WTC11 (cell line): ENCODE measurements around the gene PPP2R1B. TPM values are rescaled to one million over a fixed set of nuclear protein-coding genes. Genes with fewer than 3 reads are reported as not detected.

Source experiments
- ATAC-seq: fragments of 200-7000 bp; cut with Tn5 transposase; 2 replicates; pipeline ENCODE4 v1.10.0; 2021; ENCODE audit warnings: mild to moderate bottlenecking, moderate library complexity
- CTCF ChIA-PET: fragments of 300-600 bp; sonication (Branson Sonifier 250); formaldehyde crosslinking; loops from one replicate; lab custom pipeline; 2021; ENCODE audit warnings: antibody characterized with exemption; lab: Charles Lee
- POLR2A ChIA-PET: fragments of 350-600 bp; sonication (Branson Sonifier 250); formaldehyde crosslinking; loops from one replicate; lab custom pipeline; 2021; ENCODE audit warnings: antibody characterized with exemption; lab: Charles Lee
- DNase-seq: peaks from one replicate; pipeline ENCODE4 v3.0.0; 2021; ENCODE audit warnings: low spot score
- H3K27ac Mint-ChIP-seq: 2 replicates; pipeline ENCODE4 v1.8.0; 2021; ENCODE audit warnings: mixed read lengths
- H3K27me3 Mint-ChIP-seq: 2 replicates; pipeline ENCODE4 v1.8.0; 2021; ENCODE audit warnings: low read depth, mild to moderate bottlenecking, moderate library complexity, mixed read lengths
- H3K36me3 Mint-ChIP-seq: 2 replicates; pipeline ENCODE4 v1.8.0; 2021; ENCODE audit warnings: mixed read lengths
- H3K4me1 Mint-ChIP-seq: 2 replicates; pipeline ENCODE4 v1.8.0; 2022; ENCODE audit warnings: mixed read lengths
- H3K4me3 Mint-ChIP-seq: 2 replicates; pipeline ENCODE4 v1.8.0; 2021; ENCODE audit warnings: mild to moderate bottlenecking, moderate library complexity, mixed read lengths
- H3K9me3 Mint-ChIP-seq: 2 replicates; pipeline ENCODE4 v1.8.0; 2021; ENCODE audit warnings: mixed read lengths
- AFF4 ChIP-seq: sonication (generic); formaldehyde crosslinking; IDR thresholded peaks from 2 replicates; pipeline ENCODE4 v1.8.1; 2023; ENCODE audit warnings: mild to moderate bottlenecking, missing genetic modification reagents, borderline replicate concordance
- ESRRA ChIP-seq: sonication (generic); formaldehyde crosslinking; IDR thresholded peaks from 2 replicates; pipeline ENCODE4 v1.8.1; 2022; ENCODE audit warnings: mild to moderate bottlenecking, missing genetic modification reagents, borderline replicate concordance
- HMGA2 ChIP-seq: fragments of 250-450 bp; sonication (Bioruptor Pico); IDR thresholded peaks from 2 replicates; pipeline ENCODE4 v1.4.0; 2021; ENCODE audit warnings: mild to moderate bottlenecking, moderate library complexity
- IRF1 ChIP-seq: sonication (generic); formaldehyde crosslinking; IDR thresholded peaks from 2 replicates; pipeline ENCODE4 v1.8.0; 2023; ENCODE audit warnings: missing genetic modification reagents
- MXD4 ChIP-seq: fragments of 250-450 bp; sonication (Bioruptor Pico); IDR thresholded peaks from 2 replicates; pipeline ENCODE4 v1.8.0; 2021; ENCODE audit warnings: mild to moderate bottlenecking, moderate library complexity, borderline replicate concordance
- MYBL2 ChIP-seq: sonication (generic); formaldehyde crosslinking; IDR thresholded peaks from 2 replicates; pipeline ENCODE4 v1.8.1; 2023; ENCODE audit warnings: mild to moderate bottlenecking, moderate library complexity, missing genetic modification reagents
- NFE2L1 ChIP-seq: sonication (generic); formaldehyde crosslinking; IDR thresholded peaks from 2 replicates; pipeline ENCODE4 v1.8.1; 2023; ENCODE audit warnings: missing genetic modification reagents
- PRRX2 ChIP-seq: fragments of 250-450 bp; sonication (Bioruptor Pico); IDR thresholded peaks from 2 replicates; pipeline ENCODE4 v1.8.0; 2021; ENCODE audit warnings: mild to moderate bottlenecking
- RORB ChIP-seq: fragments of 250-450 bp; sonication (Bioruptor Pico); IDR thresholded peaks from 2 replicates; pipeline ENCODE4 v1.9.0; 2021; ENCODE audit warnings: mild to moderate bottlenecking
- SMAD4 ChIP-seq: sonication (generic); formaldehyde crosslinking; IDR thresholded peaks from 2 replicates; pipeline ENCODE4 v1.8.0; 2022; ENCODE audit warnings: mild to moderate bottlenecking, missing genetic modification reagents
- SOX15 ChIP-seq: fragments of 250-450 bp; sonication (Bioruptor Pico); IDR thresholded peaks from 2 replicates; pipeline ENCODE4 v1.9.0; 2021; ENCODE audit warnings: mild to moderate bottlenecking
- SP1 ChIP-seq: sonication (generic); formaldehyde crosslinking; conservative IDR thresholded peaks from 2 replicates; pipeline ENCODE4 v1.8.1; 2022; ENCODE audit warnings: missing genetic modification reagents
- TEAD4 ChIP-seq: sonication (generic); formaldehyde crosslinking; IDR thresholded peaks from 2 replicates; pipeline ENCODE4 v1.8.0; 2022; ENCODE audit warnings: mild to moderate bottlenecking, missing genetic modification reagents
- ZBTB21 ChIP-seq: sonication (generic); formaldehyde crosslinking; IDR thresholded peaks from 2 replicates; pipeline ENCODE4 v1.8.1; 2023; ENCODE audit warnings: mild to moderate bottlenecking, missing genetic modification reagents, borderline replicate concordance
- ZMAT4 ChIP-seq: fragments of 250-450 bp; sonication (Bioruptor Pico); IDR thresholded peaks from 2 replicates; pipeline ENCODE4 v1.9.0; 2021; ENCODE audit warnings: mild to moderate bottlenecking
- ZNF121 ChIP-seq: sonication (generic); formaldehyde crosslinking; IDR thresholded peaks from 2 replicates; pipeline ENCODE4 v1.8.0; 2023; ENCODE audit warnings: missing genetic modification reagents
- ZNF416 ChIP-seq: fragments of 250-450 bp; sonication (Bioruptor Pico); IDR thresholded peaks from 2 replicates; pipeline ENCODE4 v1.9.0; 2021; ENCODE audit warnings: mild to moderate bottlenecking, inconsistent platforms
- ZNF425 ChIP-seq: fragments of 250-450 bp; sonication (Bioruptor Pico); conservative IDR thresholded peaks from 2 replicates; pipeline ENCODE4 v1.9.0; 2021; ENCODE audit warnings: mild to moderate bottlenecking
- ZNF671 ChIP-seq: fragments of 250-450 bp; sonication (Bioruptor Pico); IDR thresholded peaks from 2 replicates; pipeline ENCODE4 v1.8.0; 2021; ENCODE audit warnings: mild to moderate bottlenecking
- total RNA-seq: library from RNA; stranded (reverse); gene quantifications from 3 replicates; pipeline ENCODE4 v1.2.3, GENCODE V29; 2021
- TF ChIP-seq, protein P1 (sequence below): sonication (generic); formaldehyde crosslinking; IDR thresholded peaks from 2 replicates; pipeline ENCODE4 v1.8.0; 2023; ENCODE audit warnings: missing genetic modification reagents, mild to moderate bottlenecking, borderline replicate concordance
- TF ChIP-seq, protein P2 (sequence below): sonication (generic); formaldehyde crosslinking; IDR thresholded peaks from 2 replicates; pipeline ENCODE4 v1.8.1; 2023; ENCODE audit warnings: mild to moderate bottlenecking, missing genetic modification reagents, moderate library complexity

PPP2R1B gene
- total RNA-seq, 1 experiment from 2014 or later: 87.7 TPM

DNA sequence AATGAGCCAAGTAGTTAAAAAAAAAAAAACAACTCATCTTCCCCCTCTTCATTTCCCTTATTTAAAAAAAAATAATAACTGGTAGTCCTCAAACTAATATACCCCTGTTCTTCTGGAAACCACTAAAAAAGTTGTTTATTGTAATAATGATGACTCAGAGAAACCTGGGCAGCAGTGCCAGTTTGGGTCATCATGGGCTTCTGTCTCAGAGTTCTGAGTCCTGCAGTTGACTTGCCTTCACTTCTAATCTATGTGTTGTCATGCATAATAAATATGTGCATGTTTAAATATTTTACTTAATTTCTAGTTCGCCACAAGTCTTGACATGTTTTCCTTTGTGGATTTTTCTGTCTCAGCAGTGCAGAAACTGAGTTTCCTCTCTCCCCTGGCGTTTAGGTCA, 46.8 kb downstream of the PPP2R1B start (continued):
- TF ChIP-seq, protein P1, sequence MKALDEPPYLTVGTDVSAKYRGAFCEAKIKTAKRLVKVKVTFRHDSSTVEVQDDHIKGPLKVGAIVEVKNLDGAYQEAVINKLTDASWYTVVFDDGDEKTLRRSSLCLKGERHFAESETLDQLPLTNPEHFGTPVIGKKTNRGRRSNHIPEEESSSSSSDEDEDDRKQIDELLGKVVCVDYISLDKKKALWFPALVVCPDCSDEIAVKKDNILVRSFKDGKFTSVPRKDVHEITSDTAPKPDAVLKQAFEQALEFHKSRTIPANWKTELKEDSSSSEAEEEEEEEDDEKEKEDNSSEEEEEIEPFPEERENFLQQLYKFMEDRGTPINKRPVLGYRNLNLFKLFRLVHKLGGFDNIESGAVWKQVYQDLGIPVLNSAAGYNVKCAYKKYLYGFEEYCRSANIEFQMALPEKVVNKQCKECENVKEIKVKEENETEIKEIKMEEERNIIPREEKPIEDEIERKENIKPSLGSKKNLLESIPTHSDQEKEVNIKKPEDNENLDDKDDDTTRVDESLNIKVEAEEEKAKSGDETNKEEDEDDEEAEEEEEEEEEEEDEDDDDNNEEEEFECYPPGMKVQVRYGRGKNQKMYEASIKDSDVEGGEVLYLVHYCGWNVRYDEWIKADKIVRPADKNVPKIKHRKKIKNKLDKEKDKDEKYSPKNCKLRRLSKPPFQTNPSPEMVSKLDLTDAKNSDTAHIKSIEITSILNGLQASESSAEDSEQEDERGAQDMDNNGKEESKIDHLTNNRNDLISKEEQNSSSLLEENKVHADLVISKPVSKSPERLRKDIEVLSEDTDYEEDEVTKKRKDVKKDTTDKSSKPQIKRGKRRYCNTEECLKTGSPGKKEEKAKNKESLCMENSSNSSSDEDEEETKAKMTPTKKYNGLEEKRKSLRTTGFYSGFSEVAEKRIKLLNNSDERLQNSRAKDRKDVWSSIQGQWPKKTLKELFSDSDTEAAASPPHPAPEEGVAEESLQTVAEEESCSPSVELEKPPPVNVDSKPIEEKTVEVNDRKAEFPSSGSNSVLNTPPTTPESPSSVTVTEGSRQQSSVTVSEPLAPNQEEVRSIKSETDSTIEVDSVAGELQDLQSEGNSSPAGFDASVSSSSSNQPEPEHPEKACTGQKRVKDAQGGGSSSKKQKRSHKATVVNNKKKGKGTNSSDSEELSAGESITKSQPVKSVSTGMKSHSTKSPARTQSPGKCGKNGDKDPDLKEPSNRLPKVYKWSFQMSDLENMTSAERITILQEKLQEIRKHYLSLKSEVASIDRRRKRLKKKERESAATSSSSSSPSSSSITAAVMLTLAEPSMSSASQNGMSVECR (CRISPR knock-in tag): no peak
- no peak for TF ChIP-seq RORB (CRISPR knock-in tag)
- no peak for TF ChIP-seq SMAD4 (CRISPR knock-in tag)
- no peak for TF ChIP-seq ZBTB21 (CRISPR knock-in tag)
- TF ChIP-seq MYBL2 (CRISPR knock-in tag): no peak
- no peak for TF ChIP-seq TEAD4
- no peak for TF ChIP-seq HMGA2 (CRISPR knock-in tag)

- no peak for TF ChIP-seq ZNF416
- TF ChIP-seq IRF1: no peak
- TF ChIP-seq SP1 (CRISPR knock-in tag): no peak
- no peak for TF ChIP-seq ZNF425
- no peak for TF ChIP-seq NFE2L1 (CRISPR knock-in tag)
- TF ChIP-seq, protein P2, sequence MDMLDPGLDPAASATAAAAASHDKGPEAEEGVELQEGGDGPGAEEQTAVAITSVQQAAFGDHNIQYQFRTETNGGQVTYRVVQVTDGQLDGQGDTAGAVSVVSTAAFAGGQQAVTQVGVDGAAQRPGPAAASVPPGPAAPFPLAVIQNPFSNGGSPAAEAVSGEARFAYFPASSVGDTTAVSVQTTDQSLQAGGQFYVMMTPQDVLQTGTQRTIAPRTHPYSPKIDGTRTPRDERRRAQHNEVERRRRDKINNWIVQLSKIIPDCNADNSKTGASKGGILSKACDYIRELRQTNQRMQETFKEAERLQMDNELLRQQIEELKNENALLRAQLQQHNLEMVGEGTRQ (CRISPR knock-in tag): no peak
- no peak for TF ChIP-seq MXD4 (CRISPR knock-in tag)
- no peak for TF ChIP-seq ZNF671 (CRISPR knock-in tag)
- no peak for TF ChIP-seq SOX15 (CRISPR knock-in tag)
- TF ChIP-seq ZMAT4 (CRISPR knock-in tag): no peak
- no peak for TF ChIP-seq AFF4 (CRISPR knock-in tag)
- no peak for TF ChIP-seq ZNF121
- TF ChIP-seq PRRX2 (CRISPR knock-in tag): no peak
- no peak for TF ChIP-seq ESRRA (CRISPR knock-in tag)
- TF ChIP-seq ZBTB21 (CRISPR knock-in tag): no peak
- Mint-ChIP-seq H3K4me1 (peaks cover 26% of the 10 kb centered on the region), H3K27ac (no peak overlapping the region), H3K27me3 (no peaks in the 10 kb centered on the region), H3K9me3 (no peaks in the 10 kb centered on the region), H3K36me3 (peaks cover 29% of the 10 kb centered on the region), H3K4me3 (no peak overlapping the region)
- ATAC-seq: peak; percentile 27
- POLR2A ChIA-PET: interaction anchor here (0.5 kb wide), 1 partner anchor 74 kb away, joined by 4 read pairs; no protein-coding TSS in a partner anchor
- no peak for DNase-seq
- CTCF ChIA-PET: interaction anchor here (0.8 to 1.1 kb wide), 2 partner anchors 115 to 135 kb away, joined by 3 to 4 read pairs; no protein-coding TSS in a partner anchor
These were observed 47.3 kb downstream of the PPP2R1B start for GRCh38 chr11:111718859-111719258.
